Uterus (tissue), 4 donors: Measurements from ENCODE around the gene MAP3K5. TPM values are rescaled to one million over a fixed set of nuclear protein-coding genes. Genes with fewer than 3 reads are reported as not detected.

Experiments
- DNase-seq, 2 donors: peaks; one replicate each; pipeline ENCODE4 v3.0.0-alpha.2; 2019 to 2020
- H3K27ac ChIP-seq, 2 donors: fragments of 200-600 bp; sonication (generic); 1 replicate in 1 of 2; 2 replicates in 1 of 2; pipeline ENCODE4 v1.5.1; 2016 to 2018
- H3K27me3 ChIP-seq, 2 donors: fragments of 200-600 bp; sonication (generic); one replicate each; pipeline ENCODE4 v1.5.1; 2018 to 2019; ENCODE audit warnings: control low read depth in 1 of 2
- H3K36me3 ChIP-seq, 2 donors: fragments of 200-600 bp; sonication (generic); one replicate each; pipeline ENCODE4 v1.5.1; 2019; ENCODE audit warnings: control low read depth in 1 of 2
- H3K4me1 ChIP-seq, 2 donors: fragments of 200-600 bp; sonication (generic); one replicate each; pipeline ENCODE4 v1.5.1; 2018 to 2019; ENCODE audit warnings: control low read depth in 1 of 2
- H3K4me3 ChIP-seq, 2 donors: fragments of 200-600 bp; sonication (generic); 1 replicate in 1 of 2; 2 replicates in 1 of 2; pipeline ENCODE4 v1.5.1; 2018 to 2019; ENCODE audit warnings: mild to moderate bottlenecking in 1 of 2
- H3K9me3 ChIP-seq, 2 donors: fragments of 200-600 bp; sonication (generic); one replicate each; pipeline ENCODE4 v1.5.1; 2019; ENCODE audit warnings: control low read depth in 1 of 2
- CTCF ChIP-seq, 4 experiments: fragments of 200-600 bp in 2 of 4; fragments of 450-650 bp in 2 of 4; sonication (generic) in 2 of 4; IDR thresholded peaks; one replicate each; pipeline ENCODE4 v1.5.1; 2016 to 2019; ENCODE audit warnings: antibody characterized with exemption in 4 of 4, mild to moderate bottlenecking in 2 of 4, moderate library complexity in 1 of 4
- POLR2A ChIP-seq, 2 donors: fragments of 450-650 bp; IDR thresholded peaks; one replicate each; pipeline ENCODE4 v1.6.1; 2016; ENCODE audit warnings: antibody characterized with exemption in 2 of 2, mild to moderate bottlenecking in 1 of 2, moderate library complexity in 1 of 2
- intact Hi-C: fragments of 100-400 bp; cut with DNase I; formaldehyde crosslinking; loops from one replicate; pipeline ENCODE4 v1.15.1; 2023; ENCODE audit warnings: low total_unique reads
- total RNA-seq, 4 donors: library from RNA; depleted of rRNA in 3 of 4; stranded (reverse); fragments of >200 nt in 3 of 4; gene quantifications; one replicate each; pipeline versions ENCODE4 v1.1.0 to v1.2.4, GENCODE V29; 2014 to 2023
- donor health status: DM: yes; HTN: yes; CAD: no.

MAP3K5 gene
- total RNA-seq, 4 donors from 2014 or later: 9.5 to 67.1 (median 15.4) TPM

DNA sequence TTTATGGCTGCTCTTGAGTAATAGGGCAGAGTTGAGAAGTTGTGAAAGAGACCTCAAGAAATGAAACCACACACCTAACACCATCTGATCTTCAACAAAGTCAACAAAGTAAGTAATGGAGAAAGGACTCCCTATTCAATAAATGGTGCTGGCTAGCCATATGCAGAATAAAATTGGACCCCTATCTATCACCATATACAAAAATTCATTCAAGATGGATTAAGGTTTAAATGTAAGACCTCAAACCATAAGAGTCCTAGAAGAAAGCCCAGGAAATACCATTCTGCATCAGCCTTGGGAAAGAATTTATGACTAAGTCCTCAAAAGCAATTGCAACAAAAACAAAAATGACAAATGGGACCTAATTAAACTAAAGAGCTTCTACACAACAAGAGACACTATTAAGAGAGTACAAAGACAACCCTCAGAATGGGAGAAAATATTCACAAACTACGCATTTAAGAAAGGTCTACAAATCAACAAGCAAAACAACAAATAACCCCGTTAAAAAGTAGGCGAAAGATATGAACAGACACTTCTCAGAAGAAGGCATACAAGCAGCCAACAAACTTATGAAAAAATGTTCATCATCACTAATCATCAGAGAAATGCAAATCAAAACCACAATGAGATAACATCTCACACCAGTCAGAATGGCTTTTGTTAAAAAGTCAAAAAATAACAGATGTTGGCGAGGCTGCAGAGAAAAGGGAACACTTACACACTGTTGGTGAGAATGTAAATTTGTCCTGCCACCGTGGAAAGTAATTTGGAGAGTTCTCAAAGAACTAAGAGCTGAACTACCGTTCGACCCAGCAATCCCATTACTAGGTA is 4.0 kb downstream of the MAP3K5 start:
- Histone ChIP-seq H3K4me3 (peak overlapping the region in 1 of 2 donors; percentile 65), H3K27me3 (no peaks in the 10 kb centered on the region), H3K9me3 (no peaks in the 10 kb centered on the region), H3K4me1 (no peaks in the 10 kb centered on the region), H3K36me3 (no peaks in the 10 kb centered on the region), H3K27ac (peak overlapping the region in 1 of 2 donors; percentile 28)
- TF ChIP-seq POLR2A (IDR thresholded peaks at IDR 0.05) (no peak), CTCF (IDR thresholded peaks at IDR 0.05) (no peak)
- no peak for DNase-seq
- intact Hi-C loops: no loop called here

DNA sequence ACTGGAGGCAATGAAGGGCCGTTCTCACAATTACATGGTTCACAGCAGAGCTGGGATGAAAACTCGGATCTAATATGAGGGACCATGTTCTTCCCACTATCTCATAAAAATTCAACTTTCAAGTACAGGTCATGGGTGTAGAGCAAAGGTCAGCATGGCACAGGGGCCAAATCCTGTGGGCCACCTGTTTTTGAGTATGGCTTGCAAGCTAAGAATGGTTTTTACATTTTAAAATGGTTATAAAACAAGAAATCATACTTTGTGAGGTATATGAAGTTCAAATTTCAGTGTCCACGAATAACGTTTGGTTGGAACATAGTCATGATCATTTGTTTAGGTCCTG is 4.6 kb downstream of the MAP3K5 start:
- H3K4me3 ChIP-seq: peak overlapping the region in 1 of 2 donors; percentile 65
- peak overlapping the region; percentile 11 for H3K27ac ChIP-seq
- no peak for DNase-seq
- H3K9me3 ChIP-seq: no peaks in the 10 kb centered on the region
- TF ChIP-seq CTCF (IDR thresholded peaks at IDR 0.05) (no peak), POLR2A (IDR thresholded peaks at IDR 0.05) (no peak)
- intact Hi-C loops: no loop called here
- no peaks in the 10 kb centered on the region for H3K27me3 ChIP-seq
- no peaks in the 10 kb centered on the region for H3K36me3 ChIP-seq
- no peaks in the 10 kb centered on the region for H3K4me1 ChIP-seq

GRCh38 chr6:136786658-136787057 is 5.6 kb downstream of the MAP3K5 start:
- Histone ChIP-seq H3K4me3 (peak overlapping the region in 1 of 2 donors; percentile 65), H3K4me1 (no peaks in the 10 kb centered on the region), H3K36me3 (no peaks in the 10 kb centered on the region), H3K27ac (no peak overlapping the region), H3K27me3 (no peaks in the 10 kb centered on the region), H3K9me3 (no peaks in the 10 kb centered on the region)
- TF ChIP-seq POLR2A (IDR thresholded peaks at IDR 0.05): no peak
- TF ChIP-seq CTCF (IDR thresholded peaks at IDR 0.05): no peak
- intact Hi-C loops: no loop called here
- DNase-seq: no peak

DNA sequence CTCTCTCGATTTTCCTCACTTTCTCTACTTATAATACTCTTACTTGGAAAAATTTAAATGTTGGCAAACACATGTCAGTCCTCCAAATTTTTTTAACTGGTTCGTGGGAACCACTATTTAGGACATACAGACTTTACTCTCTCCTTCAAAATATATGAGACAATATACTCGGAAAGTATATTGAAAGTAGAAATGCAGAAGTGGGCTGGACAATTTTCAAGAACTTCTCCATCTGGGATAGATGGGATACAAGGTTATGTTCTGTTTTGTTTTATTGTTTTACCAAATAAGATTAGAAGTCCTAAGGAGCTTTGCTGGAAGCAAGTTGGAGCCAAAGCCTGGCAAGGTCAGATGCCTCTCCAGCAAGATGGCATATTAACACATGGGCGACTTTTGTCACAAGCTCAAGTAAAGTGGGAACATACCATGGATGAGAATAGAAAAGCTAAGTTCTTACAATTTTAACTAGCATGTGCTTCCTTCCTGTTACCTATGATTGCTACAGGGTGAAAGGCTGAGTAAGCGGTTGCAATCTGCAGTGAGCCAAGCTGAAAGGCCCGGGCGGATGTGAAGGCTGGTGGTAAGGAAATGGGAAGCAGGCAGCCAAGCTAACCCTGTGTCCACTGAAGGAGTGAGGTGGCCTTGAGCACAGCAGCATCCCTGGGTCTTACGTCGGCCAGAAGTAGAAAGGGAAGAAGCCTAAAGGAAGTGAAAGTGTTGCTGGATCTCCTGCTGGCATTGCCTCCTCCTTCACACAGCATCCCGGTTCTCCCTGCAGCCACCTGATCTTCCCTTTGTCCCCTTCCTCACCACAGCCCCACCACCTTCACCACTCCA is 7.1 kb downstream of the MAP3K5 start:
- no peak for DNase-seq
- Histone ChIP-seq H3K27ac (no peak overlapping the region), H3K9me3 (no peaks in the 10 kb centered on the region), H3K4me3 (peak overlapping the region in 1 of 2 donors; percentile 19), H3K27me3 (no peaks in the 10 kb centered on the region), H3K4me1 (no peaks in the 10 kb centered on the region), H3K36me3 (no peaks in the 10 kb centered on the region)
- TF ChIP-seq POLR2A (IDR thresholded peaks at IDR 0.05): no peak
- no peak for TF ChIP-seq CTCF (IDR thresholded peaks at IDR 0.05)
- intact Hi-C loops: no loop called here

GRCh38 chr6:136784271-136784664 is 8.0 kb downstream of the MAP3K5 start:
- Histone ChIP-seq H3K27ac (no peak overlapping the region), H3K4me3 (peak overlapping the region in 1 of 2 donors; percentile 2), H3K27me3 (no peaks in the 10 kb centered on the region), H3K4me1 (no peaks in the 10 kb centered on the region), H3K9me3 (no peaks in the 10 kb centered on the region), H3K36me3 (no peaks in the 10 kb centered on the region)
- no peak for DNase-seq
- TF ChIP-seq CTCF (IDR thresholded peaks at IDR 0.05) (no peak), POLR2A (IDR thresholded peaks at IDR 0.05) (no peak)
- intact Hi-C loops: no loop called here
